Measurements from ENCODE around the gene KNDC1.

KNDC1 gene

GRCh38 chr10:133142523-133143199 is 17.4 kb upstream of the KNDC1 start:
- TF ChIP-seq SPI1 (IDR thresholded peaks at IDR 0.05; ENCODE audit: borderline replicate concordance, low read depth) (no peak), REST (IDR thresholded peaks at IDR 0.05; ENCODE audit: insufficient replicate concordance, low read depth) (no peak), GABPA (IDR thresholded peaks at IDR 0.05; ENCODE audit: low read depth) (no peak), POLR2AphosphoS5 (IDR thresholded peaks at IDR 0.05; ENCODE audit: low read depth) (no peak), CTCF (IDR thresholded peaks at IDR 0.05; ENCODE audit: insufficient read depth, low read length) (no peak)
- H3K27me3 ChIP-seq (ENCODE audit: insufficient read depth, poor library complexity, severe bottlenecking), result peaks cover 11% of the 10 kb centered on the region
- no peak overlapping the region for H3K27ac ChIP-seq (replicated peaks)
- DNase-seq (ENCODE audit: low read depth in 1 of 2, low spot score in 1 of 2), result no peak
- H3K4me3 ChIP-seq (replicated peaks; ENCODE audit: insufficient read depth, low read length), result no peak overlapping the region

- H3K4me3 ChIP-seq (replicated peaks; ENCODE audit: insufficient read depth, low read length), result no peak overlapping the region
- TF ChIP-seq CTCF (IDR thresholded peaks at IDR 0.05; ENCODE audit: insufficient read depth, low read length), result no peak
- TF ChIP-seq REST (IDR thresholded peaks at IDR 0.05; ENCODE audit: insufficient replicate concordance, low read depth), result no peak
- no peak for TF ChIP-seq POLR2AphosphoS5 (IDR thresholded peaks at IDR 0.05; ENCODE audit: low read depth)
- TF ChIP-seq GABPA (IDR thresholded peaks at IDR 0.05; ENCODE audit: low read depth), result no peak
- no peak for TF ChIP-seq SPI1 (IDR thresholded peaks at IDR 0.05; ENCODE audit: borderline replicate concordance, low read depth)
- H3K27me3 ChIP-seq (ENCODE audit: insufficient read depth, poor library complexity, severe bottlenecking), result peaks cover 11% of the 10 kb centered on the region
- H3K27ac ChIP-seq (replicated peaks), result no peak overlapping the region
- DNase-seq (ENCODE audit: low read depth in 1 of 2, low spot score in 1 of 2), result no peak
Observed at GRCh38 chr10:133143200-133143533, 16.9 kb upstream of the KNDC1 start.

- H3K27me3 ChIP-seq (ENCODE audit: insufficient read depth, poor library complexity, severe bottlenecking), result peaks cover 11% of the 10 kb centered on the region
- no peak overlapping the region for H3K27ac ChIP-seq (replicated peaks)
- TF ChIP-seq REST (IDR thresholded peaks at IDR 0.05; ENCODE audit: insufficient replicate concordance, low read depth) (no peak), POLR2AphosphoS5 (IDR thresholded peaks at IDR 0.05; ENCODE audit: low read depth) (no peak), CTCF (IDR thresholded peaks at IDR 0.05; ENCODE audit: insufficient read depth, low read length) (no peak), SPI1 (IDR thresholded peaks at IDR 0.05; ENCODE audit: borderline replicate concordance, low read depth) (no peak), GABPA (IDR thresholded peaks at IDR 0.05; ENCODE audit: low read depth) (no peak)
- DNase-seq (ENCODE audit: low read depth in 1 of 2, low spot score in 1 of 2), result no peak
- no peak overlapping the region for H3K4me3 ChIP-seq (replicated peaks; ENCODE audit: insufficient read depth, low read length)
Observed at GRCh38 chr10:133143546-133143945, 16.5 kb upstream of the KNDC1 start.
